Activated CD4-positive, alpha-beta memory T cell treated with anti-CD3 and anti-CD28 coated beads for 36 hours (primary cell): ENCODE results near the gene SLCO4A1. TPM values are rescaled to one million over a fixed set of nuclear protein-coding genes. Genes with fewer than 3 reads are reported as not detected.

Experiments used
- CTCF ChIA-PET: fragments of 350-600 bp; sonication (Branson Sonifier 250); formaldehyde crosslinking; loops from one replicate; lab custom pipeline; 2021; ENCODE audit warnings: antibody characterized with exemption, inconsistent platforms; lab: Charles Lee
- POLR2A ChIA-PET: fragments of 350-600 bp; sonication (Branson Sonifier 250); formaldehyde crosslinking; loops from one replicate; lab custom pipeline; 2021; ENCODE audit warnings: antibody characterized with exemption; lab: Charles Lee
- DNase-seq: peaks from one replicate; pipeline ENCODE4 v3.0.0-alpha.2; 2020
- H3K27ac Mint-ChIP-seq: one replicate; pipeline ENCODE4 v1.8.0; 2021; ENCODE audit warnings: mixed read lengths
- H3K27me3 Mint-ChIP-seq: one replicate; pipeline ENCODE4 v1.8.0; 2021; ENCODE audit warnings: mixed read lengths
- H3K36me3 Mint-ChIP-seq: one replicate; pipeline ENCODE4 v1.8.0; 2021; ENCODE audit warnings: mixed read lengths
- H3K4me1 Mint-ChIP-seq: one replicate; pipeline ENCODE4 v1.8.0; 2021; ENCODE audit warnings: low read depth, mixed read lengths
- H3K4me3 Mint-ChIP-seq: one replicate; pipeline ENCODE4 v1.8.0; 2021; ENCODE audit warnings: mild to moderate bottlenecking, mixed read lengths
- H3K9me3 Mint-ChIP-seq: one replicate; pipeline ENCODE4 v1.8.0; 2021; ENCODE audit warnings: mixed read lengths
- intact Hi-C: fragments of 100-400 bp; cut with micrococcal nuclease; formaldehyde crosslinking; loops from one replicate; pipeline ENCODE4 v1.15.1; 2023
- total RNA-seq, 2 experiments: library from RNA; stranded (reverse); gene quantifications; one replicate each; pipeline ENCODE4 v1.2.3, GENCODE V29; 2021

SLCO4A1 gene
- total RNA-seq, 2 experiments from 2014 or later, result 29.6 to 30.7 TPM

DNA sequence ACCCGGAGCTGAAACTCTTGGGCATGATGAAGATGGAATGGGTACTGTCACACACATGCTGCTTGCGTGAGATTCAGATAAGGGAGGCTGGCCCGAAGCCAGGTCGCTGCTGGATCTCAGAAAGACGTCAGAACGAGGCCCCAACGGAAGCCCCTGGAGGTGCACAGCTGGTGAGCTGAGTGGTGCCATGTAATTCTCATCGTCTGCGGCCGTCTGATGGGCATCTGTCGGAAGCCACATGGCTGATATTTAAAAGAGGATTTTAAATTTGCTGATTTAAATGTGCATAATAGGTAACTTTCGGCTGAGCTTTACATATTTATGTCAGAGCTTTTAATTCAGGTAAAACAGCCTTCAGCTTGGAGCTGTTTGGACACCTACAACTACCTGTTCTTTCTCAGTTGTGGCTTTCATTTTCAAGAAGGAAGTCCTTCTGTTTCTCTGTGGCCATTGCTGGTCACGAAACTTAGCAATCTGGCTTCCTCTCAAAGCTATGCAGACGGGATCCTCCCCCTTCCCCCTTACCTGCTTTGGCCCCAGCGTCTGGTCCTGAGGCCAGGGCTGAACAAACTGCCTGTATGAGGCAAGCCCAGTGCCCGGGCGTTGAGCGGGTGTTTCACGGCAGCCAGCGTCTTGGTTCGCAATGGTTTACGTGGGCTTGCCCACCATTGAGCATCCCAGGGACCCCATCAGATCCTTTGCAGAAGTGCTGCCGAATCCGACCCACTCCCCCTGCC, 9.2 kb downstream of the SLCO4A1 start:
- POLR2A ChIA-PET, result interaction anchor here (1.0 to 2.6 kb wide), 5 partner anchors 9 to 143 kb away, joined by 3 to 21 read pairs (median 3); partner anchors contain the start of gene SLCO4A1
- peaks cover 29% of the 10 kb centered on the region for H3K4me1 Mint-ChIP-seq
- intact Hi-C loops, result loop anchor here (1.0 to 5.0 kb wide), 5 partner anchors 8 to 149 kb away; no protein-coding TSS in a partner anchor

DNA sequence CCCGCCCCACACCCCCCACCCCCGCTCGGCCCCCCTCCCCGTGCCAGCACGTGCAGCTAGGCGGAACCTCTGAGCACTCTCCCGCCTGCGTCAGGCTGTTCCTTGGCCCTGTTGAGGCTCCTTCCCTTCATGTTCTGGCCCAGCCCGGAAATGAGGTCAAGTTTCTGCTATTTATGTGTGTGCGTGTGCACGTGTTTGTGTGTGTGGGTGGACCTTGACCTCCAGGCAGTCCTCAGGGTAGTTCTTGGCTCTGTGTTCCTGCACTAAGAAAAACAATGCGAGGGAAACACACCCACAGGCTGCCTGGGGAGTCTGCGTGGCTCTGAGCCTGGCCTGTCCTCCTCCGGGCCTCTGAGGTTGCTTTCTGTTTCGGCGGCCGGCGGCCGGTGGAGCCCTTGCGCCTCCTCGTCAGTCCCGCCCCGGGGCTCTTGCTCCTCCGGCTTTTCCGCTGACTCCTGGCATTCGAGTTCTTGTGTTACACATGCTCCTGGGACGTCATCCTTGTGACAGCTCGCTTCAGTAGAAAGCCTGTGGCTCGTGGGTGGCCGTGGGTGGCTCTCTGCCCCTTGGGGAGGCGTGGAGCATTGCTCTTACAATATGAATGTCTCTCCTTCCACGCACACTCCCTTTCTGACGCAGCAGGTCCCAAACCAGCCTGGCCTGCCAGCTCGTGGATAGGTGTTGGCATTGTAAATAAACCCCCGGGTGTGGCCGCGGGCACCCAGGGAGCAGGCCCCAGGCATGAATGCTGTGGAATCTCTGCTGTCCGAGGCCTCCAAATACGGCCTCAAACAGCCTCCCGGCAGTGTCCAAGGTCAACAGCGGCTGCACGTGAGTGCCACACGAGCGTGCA, 10.0 kb downstream of the SLCO4A1 start:
- H3K4me3 Mint-ChIP-seq, result peak overlapping the region; percentile 63
- intact Hi-C loops, result loop anchor here (1.0 to 5.0 kb wide), 2 partner anchors 35 to 150 kb away; no protein-coding TSS in a partner anchor
- H3K27ac Mint-ChIP-seq, result peak overlapping the region; percentile 84
- peaks cover 29% of the 10 kb centered on the region for H3K4me1 Mint-ChIP-seq
- H3K9me3 Mint-ChIP-seq, result no peaks in the 10 kb centered on the region
- H3K27me3 Mint-ChIP-seq, result no peaks in the 10 kb centered on the region
- DNase-seq, result peak; percentile 80
- peaks cover 9% of the 10 kb centered on the region for H3K36me3 Mint-ChIP-seq
- ChIA-PET CTCF (interaction anchor here (0.8 to 2.1 kb wide), 8 partner anchors 10 to 243 kb away, joined by 3 to 9 read pairs (median 5); partner anchors contain the start of genes MRGBP and SLCO4A1), POLR2A (interaction anchor here (1.0 to 2.6 kb wide), 5 partner anchors 10 to 142 kb away, joined by 3 to 21 read pairs (median 3); partner anchors contain the start of gene SLCO4A1)

More for the DNA sequence above, 9.2 kb downstream of the SLCO4A1 start:
- peak; percentile 89 for DNase-seq
- Mint-ChIP-seq H3K9me3 (no peaks in the 10 kb centered on the region), H3K36me3 (peaks cover 3% of the 10 kb centered on the region), H3K4me3 (peak overlapping the region; percentile 58), H3K27ac (peak overlapping the region; percentile 84), H3K27me3 (no peaks in the 10 kb centered on the region)
- CTCF ChIA-PET, result interaction anchor here (0.9 to 2.1 kb wide), 7 partner anchors 9 to 242 kb away, joined by 3 to 9 read pairs (median 5); partner anchors contain the start of genes MRGBP and SLCO4A1

DNA sequence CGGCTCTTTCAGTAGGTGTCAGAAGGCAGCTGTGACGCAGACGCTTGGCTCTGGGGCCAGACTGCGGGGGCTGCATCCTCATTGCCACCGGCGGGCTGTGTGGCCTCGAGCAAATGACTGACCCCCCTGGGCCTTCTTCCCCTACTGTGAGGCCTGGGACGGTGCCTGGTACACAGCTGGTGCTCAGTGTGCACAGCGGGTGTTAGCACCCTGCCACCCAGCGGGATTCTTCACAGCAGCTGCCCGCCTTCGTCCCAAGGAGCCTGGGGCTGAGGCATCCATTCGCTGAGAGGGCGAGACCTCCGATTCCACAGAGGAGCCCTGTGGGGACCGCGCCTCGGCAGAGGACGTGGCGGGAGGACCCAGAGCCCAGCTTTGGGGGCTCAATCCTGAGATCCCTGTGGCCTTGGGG, 10.6 kb downstream of the SLCO4A1 start:
- peaks cover 29% of the 10 kb centered on the region for H3K4me1 Mint-ChIP-seq
- H3K27ac Mint-ChIP-seq, result no peak overlapping the region
- POLR2A ChIA-PET, result interaction anchor here (2.6 kb wide), 1 partner anchor 10 kb away, joined by 21 read pairs; the partner anchor contains the start of gene SLCO4A1
- no peak for DNase-seq
- H3K4me3 Mint-ChIP-seq, result no peak overlapping the region
- intact Hi-C loops, result loop anchor here (1.0 to 5.0 kb wide), 2 partner anchors 36 to 151 kb away; no protein-coding TSS in a partner anchor
- CTCF ChIA-PET, result interaction anchor here (0.8 to 1.6 kb wide), 3 partner anchors 11 to 143 kb away, joined by 3 to 5 read pairs (median 3); partner anchors contain the start of genes MRGBP and SLCO4A1
- H3K27me3 Mint-ChIP-seq, result no peaks in the 10 kb centered on the region
- H3K9me3 Mint-ChIP-seq, result no peaks in the 10 kb centered on the region
- peaks cover 9% of the 10 kb centered on the region for H3K36me3 Mint-ChIP-seq

DNA sequence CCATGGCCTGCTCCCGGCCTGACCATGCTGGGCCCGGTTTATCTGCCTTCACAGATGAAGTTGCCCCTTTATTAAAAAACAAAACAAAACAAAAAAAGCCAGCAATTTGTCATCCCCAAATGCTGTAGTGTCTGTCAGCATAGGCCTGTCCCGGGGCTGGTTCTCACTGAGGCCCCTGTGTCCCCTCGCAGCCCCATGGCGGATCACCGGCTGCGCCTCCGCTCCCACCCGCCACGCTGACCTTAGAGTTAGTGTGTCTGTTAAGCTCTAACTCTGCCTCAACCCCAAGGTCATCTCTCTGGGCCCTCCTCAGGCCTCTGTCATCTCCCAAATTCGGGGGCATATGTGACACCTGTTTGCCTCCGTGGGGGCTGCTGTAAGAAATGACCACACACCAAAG, 11.1 kb downstream of the SLCO4A1 start:
- intact Hi-C loops, result loop anchor here (5.0 kb wide), 1 partner anchor 36 kb away; no protein-coding TSS in a partner anchor
- CTCF ChIA-PET, result interaction anchor here (1.6 kb wide), 1 partner anchor 11 kb away, joined by 5 read pairs; the partner anchor contains the start of gene SLCO4A1
- no peaks in the 10 kb centered on the region for H3K9me3 Mint-ChIP-seq
- no peak for DNase-seq
- H3K4me1 Mint-ChIP-seq, result peaks cover 29% of the 10 kb centered on the region
- peaks cover 9% of the 10 kb centered on the region for H3K36me3 Mint-ChIP-seq
- H3K27ac Mint-ChIP-seq, result no peak overlapping the region
- no peak overlapping the region for H3K4me3 Mint-ChIP-seq
- POLR2A ChIA-PET, result no interaction called here
- H3K27me3 Mint-ChIP-seq, result no peaks in the 10 kb centered on the region

DNA sequence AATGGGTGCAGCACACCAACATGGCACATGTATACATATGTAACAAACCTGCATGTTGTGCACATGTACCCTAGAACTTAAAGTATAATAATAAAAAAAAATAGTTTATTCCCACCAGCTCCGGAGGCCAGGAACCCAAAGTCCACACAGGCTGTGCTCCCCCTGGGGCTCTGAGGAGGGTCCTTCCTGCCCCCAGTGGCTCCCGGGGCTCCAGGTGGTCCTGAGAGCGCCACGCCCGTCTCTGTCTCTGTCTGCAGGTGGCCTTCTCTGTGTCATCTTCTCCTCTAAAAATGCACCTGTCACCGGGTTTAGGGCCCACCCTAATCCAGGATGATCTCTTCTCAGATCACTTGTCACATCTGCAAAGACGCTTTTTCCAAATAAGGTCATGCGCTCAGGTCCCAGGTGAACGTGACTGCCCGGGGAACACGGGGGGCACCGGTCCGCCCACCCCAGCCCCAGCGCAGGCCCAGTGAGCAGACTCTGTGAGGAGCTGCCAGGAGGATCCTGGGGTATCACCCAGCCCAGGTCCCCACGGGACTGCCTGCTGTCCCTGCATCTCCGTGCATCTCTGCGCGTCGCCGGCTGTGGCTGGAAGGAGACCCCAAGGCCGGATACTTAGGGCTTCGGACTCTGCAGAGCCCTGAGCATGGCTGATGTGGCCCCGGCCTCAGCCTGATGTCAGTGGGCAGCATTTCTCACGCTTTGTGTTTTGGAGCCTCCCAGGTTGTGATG, 11.8 kb downstream of the SLCO4A1 start:
- ChIA-PET CTCF (interaction anchor here (1.6 kb wide), 1 partner anchor 12 kb away, joined by 5 read pairs; the partner anchor contains the start of gene SLCO4A1), POLR2A (no interaction called here)
- Mint-ChIP-seq H3K27ac (no peak overlapping the region), H3K4me3 (no peak overlapping the region), H3K4me1 (peaks cover 29% of the 10 kb centered on the region), H3K27me3 (no peaks in the 10 kb centered on the region), H3K9me3 (no peaks in the 10 kb centered on the region), H3K36me3 (peaks cover 11% of the 10 kb centered on the region)
- no peak for DNase-seq
- intact Hi-C loops, result loop anchor here (5.0 kb wide), 1 partner anchor 37 kb away; no protein-coding TSS in a partner anchor

DNA sequence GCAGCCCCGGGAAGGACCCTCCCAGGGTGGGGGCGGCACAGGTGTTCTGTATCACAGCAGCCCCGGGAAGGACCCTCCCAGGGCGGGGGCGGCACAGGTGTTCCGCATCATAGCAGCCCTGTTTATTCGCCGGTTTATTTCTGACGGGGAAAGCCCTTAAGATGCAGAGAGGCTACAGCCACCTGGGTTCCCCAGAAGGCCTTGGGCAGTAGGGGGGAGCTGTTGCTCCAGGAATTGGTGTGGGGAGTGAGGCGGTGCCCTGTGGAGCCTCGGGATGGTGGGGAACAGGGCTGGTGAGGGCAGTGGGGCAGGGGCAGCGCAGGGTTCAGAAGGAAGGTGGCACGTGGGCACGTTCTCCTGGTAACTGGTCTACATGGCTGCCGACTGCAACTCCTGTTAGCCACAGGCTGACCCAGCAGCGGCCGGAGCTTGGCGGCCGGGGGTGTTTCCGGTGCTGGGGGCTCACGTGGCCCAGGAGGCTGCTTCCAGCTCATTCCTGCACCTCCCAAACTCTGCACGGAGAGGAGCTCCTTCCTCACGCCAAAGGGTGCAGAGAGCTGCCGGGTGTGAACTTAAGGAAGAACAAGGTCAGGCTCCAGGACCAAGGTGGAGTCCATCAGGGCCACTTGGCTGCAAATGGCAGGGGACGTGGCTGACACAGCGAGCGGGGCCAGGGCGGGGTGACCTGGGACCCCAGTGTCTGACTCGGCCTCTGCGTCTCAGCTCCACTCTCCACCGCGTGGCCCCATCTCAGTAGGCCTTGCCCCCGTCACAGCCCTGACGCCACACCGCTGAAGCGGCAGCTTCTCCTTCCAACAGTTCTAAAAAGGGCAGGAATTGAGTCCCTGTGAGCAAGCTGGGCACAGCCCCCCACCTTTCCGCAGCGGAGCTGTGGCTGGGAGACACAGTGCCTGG, 13.2 kb downstream of the SLCO4A1 start:
- ChIA-PET POLR2A (interaction anchor here (0.7 kb wide), 1 partner anchor 13 kb away, joined by 4 read pairs; the partner anchor contains the start of gene SLCO4A1), CTCF (interaction anchor here (2.1 kb wide), 1 partner anchor 136 kb away, joined by 7 read pairs; no protein-coding TSS in a partner anchor)
- intact Hi-C loops, result no loop called here
- peaks cover 21% of the 10 kb centered on the region for H3K4me1 Mint-ChIP-seq
- no peak overlapping the region for H3K27ac Mint-ChIP-seq
- peaks cover 11% of the 10 kb centered on the region for H3K36me3 Mint-ChIP-seq
- no peak overlapping the region for H3K4me3 Mint-ChIP-seq
- H3K27me3 Mint-ChIP-seq, result no peaks in the 10 kb centered on the region
- no peak for DNase-seq
- H3K9me3 Mint-ChIP-seq, result no peaks in the 10 kb centered on the region

DNA sequence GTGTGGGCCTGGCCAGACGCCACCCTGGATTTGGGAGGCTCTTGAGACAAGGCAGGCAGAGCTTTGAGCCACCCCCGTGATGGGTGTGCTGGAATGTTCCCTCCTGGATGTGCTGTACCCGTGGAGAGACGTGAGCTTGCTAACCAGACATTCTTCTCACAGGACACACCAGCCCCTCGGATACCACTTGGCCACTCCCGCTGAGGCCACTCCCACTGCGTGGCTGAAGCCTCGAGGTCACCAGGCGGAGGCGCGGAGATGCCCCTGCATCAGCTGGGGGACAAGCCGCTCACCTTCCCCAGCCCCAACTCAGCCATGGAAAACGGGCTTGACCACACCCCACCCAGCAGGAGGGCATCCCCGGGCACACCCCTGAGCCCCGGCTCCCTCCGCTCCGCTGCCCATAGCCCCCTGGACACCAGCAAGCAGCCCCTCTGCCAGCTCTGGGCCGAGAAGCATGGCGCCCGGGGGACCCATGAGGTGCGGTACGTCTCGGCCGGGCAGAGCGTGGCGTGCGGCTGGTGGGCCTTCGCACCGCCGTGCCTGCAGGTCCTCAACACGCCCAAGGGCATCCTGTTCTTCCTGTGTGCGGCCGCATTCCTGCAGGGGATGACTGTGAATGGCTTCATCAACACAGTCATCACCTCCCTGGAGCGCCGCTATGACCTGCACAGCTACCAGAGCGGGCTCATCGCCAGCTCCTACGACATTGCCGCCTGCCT, 14.1 kb downstream of the SLCO4A1 start:
- no peak overlapping the region for H3K27ac Mint-ChIP-seq
- no peak for DNase-seq
- H3K9me3 Mint-ChIP-seq, result no peaks in the 10 kb centered on the region
- peaks cover 13% of the 10 kb centered on the region for H3K4me1 Mint-ChIP-seq
- no peak overlapping the region for H3K4me3 Mint-ChIP-seq
- H3K36me3 Mint-ChIP-seq, result peaks cover 9% of the 10 kb centered on the region
- ChIA-PET CTCF (interaction anchor here (2.1 kb wide), 1 partner anchor 135 kb away, joined by 7 read pairs; no protein-coding TSS in a partner anchor), POLR2A (interaction anchor here (0.7 kb wide), 1 partner anchor 14 kb away, joined by 4 read pairs; the partner anchor contains the start of gene SLCO4A1)
- intact Hi-C loops, result no loop called here
- no peaks in the 10 kb centered on the region for H3K27me3 Mint-ChIP-seq

DNA sequence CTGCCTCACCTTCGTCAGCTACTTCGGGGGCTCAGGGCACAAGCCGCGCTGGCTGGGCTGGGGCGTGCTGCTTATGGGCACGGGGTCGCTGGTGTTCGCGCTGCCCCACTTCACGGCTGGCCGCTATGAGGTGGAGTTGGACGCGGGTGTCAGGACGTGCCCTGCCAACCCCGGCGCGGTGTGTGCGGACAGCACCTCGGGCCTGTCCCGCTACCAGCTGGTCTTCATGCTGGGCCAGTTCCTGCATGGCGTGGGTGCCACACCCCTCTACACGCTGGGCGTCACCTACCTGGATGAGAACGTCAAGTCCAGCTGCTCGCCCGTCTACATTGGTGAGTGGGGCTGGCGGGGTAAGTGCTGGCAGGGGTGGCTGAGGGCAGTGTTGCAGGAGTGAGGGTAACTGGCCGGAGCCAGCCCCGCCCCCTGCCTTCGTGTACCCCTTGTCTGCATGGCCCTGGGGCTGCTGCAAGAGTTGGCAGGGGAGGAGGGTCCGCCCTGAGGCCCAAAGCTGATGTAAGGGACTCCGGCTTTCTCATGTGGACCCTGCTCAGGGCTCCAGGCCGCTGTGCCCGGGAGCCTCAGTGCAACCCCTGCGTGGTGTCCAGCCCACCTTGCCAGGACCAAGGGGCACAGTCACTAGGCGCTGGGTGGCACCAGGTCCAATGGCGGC, 14.8 kb downstream of the SLCO4A1 start:
- Mint-ChIP-seq H3K27me3 (no peaks in the 10 kb centered on the region), H3K4me1 (peaks cover 6% of the 10 kb centered on the region), H3K9me3 (no peaks in the 10 kb centered on the region), H3K4me3 (no peak overlapping the region), H3K36me3 (peaks cover 9% of the 10 kb centered on the region), H3K27ac (no peak overlapping the region)
- no peak for DNase-seq
- POLR2A ChIA-PET, result no interaction called here
- CTCF ChIA-PET, result no interaction called here
- intact Hi-C loops, result no loop called here

DNA sequence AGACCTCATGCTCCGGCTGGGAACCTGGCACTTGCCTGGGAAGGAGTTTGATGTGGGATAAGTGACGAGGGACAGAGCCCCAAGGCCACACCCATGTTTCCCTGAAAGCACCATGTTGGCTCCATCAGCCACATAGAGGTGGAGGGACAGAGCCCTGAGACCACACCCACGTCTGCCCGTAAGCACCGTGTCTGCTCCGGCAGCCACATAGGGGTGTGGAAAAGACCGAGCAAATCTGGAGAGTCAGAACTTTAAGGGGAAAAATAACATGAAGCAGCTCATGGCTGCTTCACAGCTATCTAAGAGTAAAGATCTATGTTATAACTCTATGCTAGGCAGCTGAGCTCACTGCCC, 15.3 kb downstream of the SLCO4A1 start:
- intact Hi-C loops, result no loop called here
- ChIA-PET CTCF (no interaction called here), POLR2A (no interaction called here)
- peaks cover 9% of the 10 kb centered on the region for H3K36me3 Mint-ChIP-seq
- H3K27me3 Mint-ChIP-seq, result no peaks in the 10 kb centered on the region
- H3K9me3 Mint-ChIP-seq, result no peaks in the 10 kb centered on the region
- H3K4me1 Mint-ChIP-seq, result peaks cover 1% of the 10 kb centered on the region
- DNase-seq, result no peak
- no peak overlapping the region for H3K4me3 Mint-ChIP-seq
- H3K27ac Mint-ChIP-seq, result no peak overlapping the region
